Spleen (tissue), 11 donors: Measurements from ENCODE around the gene GLRX3. TPM values are rescaled to one million over a fixed set of nuclear protein-coding genes. Genes with fewer than 3 reads are reported as not detected.

Experiments used
- DNase-seq: peaks from one replicate; pipeline ENCODE4 v3.0.0-alpha.2; 2020
- H3K27ac ChIP-seq, 8 donors: fragments of 200-600 bp; sonication (generic) in 7 of 8; 1 replicate in 4 of 8; 2 replicates in 4 of 8; pipeline versions ENCODE4 v1.5.0 to v1.8.0; 2016 to 2021; ENCODE audit warnings: inconsistent platforms in 4 of 8, mild to moderate bottlenecking in 4 of 8, moderate library complexity in 1 of 8
- H3K27me3 ChIP-seq, 7 donors: fragments of 200-600 bp; sonication (generic) in 6 of 7; replicated peaks in 1 of 7; 1 replicate in 4 of 7; 2 replicates in 3 of 7; pipeline versions ENCODE4 v1.5.0 to v1.8.0; 2016 to 2021; ENCODE audit warnings: inconsistent platforms in 3 of 7, mild to moderate bottlenecking in 1 of 7
- H3K36me3 ChIP-seq, 6 donors: fragments of 200-600 bp; sonication (generic) in 5 of 6; 1 replicate in 4 of 6; 2 replicates in 2 of 6; pipeline versions ENCODE4 v1.5.0 to v1.8.0; 2016 to 2021; ENCODE audit warnings: inconsistent platforms in 2 of 6
- H3K4me1 ChIP-seq, 6 donors: fragments of 200-600 bp; sonication (generic) in 5 of 6; 1 replicate in 3 of 6; 2 replicates in 3 of 6; pipeline versions ENCODE4 v1.5.0 to v1.8.0; 2016 to 2021; ENCODE audit warnings: inconsistent platforms in 3 of 6
- H3K4me3 ChIP-seq, 8 donors: fragments of 200-600 bp; sonication (generic) in 7 of 8; 1 replicate in 4 of 8; 2 replicates in 4 of 8; pipeline versions ENCODE4 v1.5.0 to v1.8.0; 2016 to 2021; ENCODE audit warnings: inconsistent platforms in 4 of 8, mild to moderate bottlenecking in 4 of 8, moderate library complexity in 2 of 8
- H3K9me3 ChIP-seq, 8 donors: fragments of 200-600 bp; sonication (generic) in 7 of 8; 1 replicate in 4 of 8; 2 replicates in 4 of 8; pipeline versions ENCODE4 v1.5.0 to v1.8.0; 2016 to 2021; ENCODE audit warnings: inconsistent platforms in 4 of 8
- CTCF ChIP-seq, 11 experiments: fragments of 200-600 bp in 7 of 11; fragments of 450-650 bp in 4 of 11; sonication (generic) in 4 of 11; IDR thresholded peaks in 8 of 11; conservative IDR thresholded peaks in 3 of 11; 1 replicate in 7 of 11; 2 replicates in 4 of 11; pipeline versions ENCODE4 v1.4.0 to v1.8.0; 2016 to 2021; ENCODE audit warnings: antibody characterized with exemption in 11 of 11, inconsistent platforms in 4 of 11, mild to moderate bottlenecking in 1 of 11
- POLR2A ChIP-seq, 3 donors: fragments of 450-650 bp; IDR thresholded peaks; one replicate each; pipeline ENCODE4 v1.5.1; 2017; ENCODE audit warnings: antibody characterized with exemption in 3 of 3, mild to moderate bottlenecking in 1 of 3
- POLR2AphosphoS5 ChIP-seq, 3 donors: sonication (generic); formaldehyde crosslinking; IDR thresholded peaks; one replicate each; pipeline ENCODE4 v1.5.1; 2017; ENCODE audit warnings: antibody characterized with exemption in 3 of 3
- WGBS, 5 donors: extraction: QIAGEN DNeasy Blood & Tissue Kit in 3 of 5; methylation state at CpG; one replicate each; pipeline versions ENCODE4 v1.1.5 to v1.1.7; 2013 to 2018; 5-methylcytosine and 5-hydroxymethylcytosine counted together
- intact Hi-C: fragments of 100-400 bp; cut with DNase I; formaldehyde crosslinking; loops from one replicate; pipeline ENCODE4 v1.15.0; 2023; ENCODE audit warnings: low total_unique reads
- polyA plus RNA-seq, 3 donors: library from polyadenylated mRNA; stranded (reverse); fragments of 200-250 nt; gene quantifications; one replicate each; pipeline ENCODE4 v1.2.1, GENCODE V29; 2013
- total RNA-seq, 7 donors: library from RNA; depleted of rRNA in 3 of 7; stranded (reverse); fragments of >200 nt in 3 of 7; fragmentation: NEBNext Ultra II Directional in 4 of 7; extraction: Animal tissue kit (Norgen Biotek cat#: 25700) in 4 of 7; gene quantifications; one replicate each; pipeline versions ENCODE4 v1.1.0 to v1.2.1, GENCODE V29; 2016 to 2021
- donor health status: healthy with polysubstance abuse.
- donor health status: DM: no; HTN: no; CAD: no; lungs with moderate emphysema.
- donor health status: DM: no; HTN: no; CAD: no.
- donor health status: Bipolar disorder and iron deficiency.
- donor health status: healthy.
- donor health status: DM: no; HTN: no; CAD: no.
- donor health status: DM: yes; HTN: yes; CAD: no.

Gene GLRX3
- total and polyA plus RNA-seq, 10 donors, result 32.2 to 63.2 (median 42.2) TPM

- Histone ChIP-seq H3K27ac (no peak overlapping the region), H3K4me1 (peaks cover 0 to 21% (median 0%) of the 10 kb centered on the region in 6 donors), H3K9me3 (no peaks in the 10 kb centered on the region), H3K36me3 (peaks cover 3 to 98% (median 55%) of the 10 kb centered on the region in 6 donors), H3K4me3 (no peak overlapping the region), H3K27me3 (no peaks in the 10 kb centered on the region)
- no peak for TF ChIP-seq CTCF (IDR thresholded peaks at IDR 0.05 in 8 of 11, conservative IDR thresholded peaks at IDR 0.05 in 3 of 11)
- TF ChIP-seq POLR2A (IDR thresholded peaks at IDR 0.05), result no peak
- no peak for TF ChIP-seq POLR2AphosphoS5 (IDR thresholded peaks at IDR 0.05)
- 79 to 100% (median 88%) methylated on average over 1 of the region's 1 CpG for WGBS, 5 donors
- no peak for DNase-seq
- intact Hi-C loops, result loop anchor here (10.0 kb wide), 1 partner anchor 1614 kb away; no protein-coding TSS in a partner anchor
Measured at GRCh38 chr10:130180416-130180815, 44.2 kb downstream of the GLRX3 start.

GRCh38 chr10:130181858-130182257 is 45.7 kb downstream of the GLRX3 start:
- Histone ChIP-seq H3K27me3 (no peaks in the 10 kb centered on the region), H3K4me1 (peaks cover 0 to 21% (median 0%) of the 10 kb centered on the region in 6 donors), H3K36me3 (peaks cover 3 to 99% (median 53%) of the 10 kb centered on the region in 6 donors), H3K27ac (no peak overlapping the region), H3K9me3 (no peaks in the 10 kb centered on the region), H3K4me3 (no peak overlapping the region)
- intact Hi-C loops, result loop anchor here (10.0 kb wide), 1 partner anchor 1613 kb away; no protein-coding TSS in a partner anchor
- DNase-seq, result no peak
- TF ChIP-seq POLR2AphosphoS5 (IDR thresholded peaks at IDR 0.05), result no peak
- TF ChIP-seq POLR2A (IDR thresholded peaks at IDR 0.05), result no peak
- WGBS, 5 donors, result 86 to 98% (median 92%) methylated on average over 5 of the region's 5 CpGs

- Histone ChIP-seq H3K4me3 (no peak overlapping the region), H3K36me3 (peaks cover 3 to 74% (median 47%) of the 10 kb centered on the region in 6 donors), H3K27me3 (peaks cover 0 to 6% (median 3%) of the 10 kb centered on the region in 7 donors), H3K4me1 (peaks cover 0 to 22% (median 9%) of the 10 kb centered on the region in 6 donors), H3K9me3 (no peaks in the 10 kb centered on the region), H3K27ac (no peak overlapping the region)
- TF ChIP-seq CTCF (IDR thresholded peaks at IDR 0.05 in 8 of 11, conservative IDR thresholded peaks at IDR 0.05 in 3 of 11) (no peak), POLR2AphosphoS5 (IDR thresholded peaks at IDR 0.05) (no peak), POLR2A (IDR thresholded peaks at IDR 0.05) (no peak)
- intact Hi-C loops, result loop anchor here (10.0 kb wide), 1 partner anchor 1609 kb away; no protein-coding TSS in a partner anchor
- 86 to 94% (median 92%) methylated on average over 11 of the region's 11 CpGs for WGBS, 5 donors
- no peak for DNase-seq
Measured at GRCh38 chr10:130185591-130185990, 49.4 kb downstream of the GLRX3 start.

- DNase-seq, result no peak
- peaks cover 0 to 17% (median 14%) of the 10 kb centered on the region in 6 donors for H3K4me1 ChIP-seq
- TF ChIP-seq CTCF (IDR thresholded peaks at IDR 0.05 in 8 of 11, conservative IDR thresholded peaks at IDR 0.05 in 3 of 11) (no peak), POLR2AphosphoS5 (IDR thresholded peaks at IDR 0.05) (no peak), POLR2A (IDR thresholded peaks at IDR 0.05) (no peak)
- no peaks in the 10 kb centered on the region for H3K9me3 ChIP-seq
- H3K27ac ChIP-seq, result no peak overlapping the region
- peaks cover 0 to 45% (median 27%) of the 10 kb centered on the region in 6 donors for H3K36me3 ChIP-seq
- intact Hi-C loops, result loop anchor here (10.0 kb wide), 1 partner anchor 1606 kb away; no protein-coding TSS in a partner anchor
- peaks cover 0 to 16% (median 8%) of the 10 kb centered on the region in 7 donors for H3K27me3 ChIP-seq
- 92 to 96% (median 94%) methylated on average over 21 to 28 of the region's 28 CpGs for WGBS, 5 donors
- H3K4me3 ChIP-seq, result no peak overlapping the region
Measured at GRCh38 chr10:130188195-130189175, 52.3 kb downstream of the GLRX3 start.
